ENCODE data around the gene SESN1.

DNA sequence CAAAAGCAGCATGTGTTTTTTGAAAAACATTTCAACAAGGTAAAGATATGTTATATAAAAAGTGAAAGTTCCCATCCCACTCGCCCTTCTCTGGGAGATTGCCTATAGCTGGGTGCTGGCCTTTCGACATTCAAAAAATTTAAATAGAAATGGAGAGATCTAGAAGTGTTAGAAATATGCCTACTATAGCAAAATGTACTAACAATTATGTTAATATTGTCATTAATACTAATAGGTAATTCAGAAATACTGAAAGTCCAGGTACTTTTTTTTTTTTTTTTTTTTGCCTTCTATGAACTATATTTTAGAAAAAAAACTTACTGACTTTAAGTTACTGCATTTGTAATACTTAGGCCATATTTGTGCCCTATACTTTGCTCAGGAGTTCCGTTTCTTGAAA, 87.1 kb downstream of the SESN1 start:
- TF ChIP-seq, protein P1, sequence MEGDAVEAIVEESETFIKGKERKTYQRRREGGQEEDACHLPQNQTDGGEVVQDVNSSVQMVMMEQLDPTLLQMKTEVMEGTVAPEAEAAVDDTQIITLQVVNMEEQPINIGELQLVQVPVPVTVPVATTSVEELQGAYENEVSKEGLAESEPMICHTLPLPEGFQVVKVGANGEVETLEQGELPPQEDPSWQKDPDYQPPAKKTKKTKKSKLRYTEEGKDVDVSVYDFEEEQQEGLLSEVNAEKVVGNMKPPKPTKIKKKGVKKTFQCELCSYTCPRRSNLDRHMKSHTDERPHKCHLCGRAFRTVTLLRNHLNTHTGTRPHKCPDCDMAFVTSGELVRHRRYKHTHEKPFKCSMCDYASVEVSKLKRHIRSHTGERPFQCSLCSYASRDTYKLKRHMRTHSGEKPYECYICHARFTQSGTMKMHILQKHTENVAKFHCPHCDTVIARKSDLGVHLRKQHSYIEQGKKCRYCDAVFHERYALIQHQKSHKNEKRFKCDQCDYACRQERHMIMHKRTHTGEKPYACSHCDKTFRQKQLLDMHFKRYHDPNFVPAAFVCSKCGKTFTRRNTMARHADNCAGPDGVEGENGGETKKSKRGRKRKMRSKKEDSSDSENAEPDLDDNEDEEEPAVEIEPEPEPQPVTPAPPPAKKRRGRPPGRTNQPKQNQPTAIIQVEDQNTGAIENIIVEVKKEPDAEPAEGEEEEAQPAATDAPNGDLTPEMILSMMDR (IDR thresholded peaks at IDR 0.05), result no peak
- TF ChIP-seq EZH2 (IDR thresholded peaks at IDR 0.05) (no peak), EZH2phosphoT487 (IDR thresholded peaks at IDR 0.05) (no peak)

Data from neural progenitor cell (in vitro differentiated cells).